Bronchus fibroblast of lung (primary cell): ENCODE results near the gene SEC23IP. TPM values are rescaled to one million over a fixed set of nuclear protein-coding genes. Genes with fewer than 3 reads are reported as not detected.

ENCODE experiments used
- total RNA-seq: library from RNA; depleted of rRNA; stranded (reverse); fragments of >200 nt; gene quantifications from 2 replicates; pipeline ENCODE4 v1.2.3, GENCODE V29; 2015

Gene SEC23IP
- 23.0 and 24.7 TPM in 2 replicates for total RNA-seq

GRCh38 chr10:119892188-119893065 is at the start of gene SEC23IP:
Gene SEC23IP (plus strand): TSS chr10:119892730. CDS start chr10:119892783, 53 bp downstream.

GRCh38 chr10:119872610-119872859 is 20.0 kb upstream of the SEC23IP start, which contains the start of gene MCMBP:
Gene MCMBP (minus strand): TSS chr10:119872843. CDS start chr10:119872584, 259 bp downstream.

Other genes starting within 250 kb of the SEC23IP start
- 56.0 and 57.4 TPM in 2 replicates for gene BAG3, start 241.3 kb upstream of the SEC23IP start, total RNA-seq
- gene INPP5F, start 166.7 kb upstream of the SEC23IP start, total RNA-seq = 16.6 and 17.4 TPM in 2 replicates
- 52.6 and 58.0 TPM in 2 replicates for gene MCMBP, start 19.9 kb upstream of the SEC23IP start, total RNA-seq